Trophoblast cell (in vitro differentiated cells and primary cell): ENCODE measurements around the gene CELA2B.
A peak's percentile ranks its signal among the peaks of the same experiment; 100 is the strongest.

Experiments used
- DNase-seq, 2 donors: peaks; one replicate each; pipeline ENCODE4 v3.0.0-alpha.2; 2016
- H2AFZ ChIP-seq: 2 replicates; pipeline ENCODE4 v1.6.1; 2013; ENCODE audit warnings: low read length, moderate library complexity, mild to moderate bottlenecking; ENCODE audit not compliant: insufficient read depth, poor library complexity
- H2AK5ac ChIP-seq: 2 replicates; pipeline ENCODE4 v1.6.1; 2013; ENCODE audit warnings: mild to moderate bottlenecking, low read length
- H2BK120ac ChIP-seq: 2 replicates; pipeline ENCODE4 v1.6.1; 2013; ENCODE audit warnings: low read length, mild to moderate bottlenecking, moderate library complexity; ENCODE audit not compliant: insufficient read depth, poor library complexity
- H2BK12ac ChIP-seq: 2 replicates; pipeline ENCODE4 v1.6.1; 2013; ENCODE audit warnings: mild to moderate bottlenecking, low read length, moderate library complexity
- H2BK5ac ChIP-seq: 2 replicates; pipeline ENCODE4 v1.6.1; 2013; ENCODE audit warnings: low read length, low read depth, moderate library complexity, mild to moderate bottlenecking; ENCODE audit not compliant: poor library complexity
- H3K14ac ChIP-seq: 2 replicates; pipeline ENCODE4 v1.6.1; 2013; ENCODE audit warnings: mild to moderate bottlenecking, low read length
- H3K18ac ChIP-seq: 2 replicates; pipeline ENCODE4 v1.6.1; 2013; ENCODE audit warnings: mild to moderate bottlenecking, low read length
- H3K23ac ChIP-seq: 2 replicates; pipeline ENCODE4 v1.6.1; 2013; ENCODE audit warnings: low read length
- H3K27ac ChIP-seq: 2 replicates; pipeline ENCODE4 v1.5.1; 2013; ENCODE audit warnings: low read depth, mild to moderate bottlenecking, inconsistent platforms, low read length, moderate library complexity
- H3K27me3 ChIP-seq: 2 replicates; pipeline ENCODE4 v1.6.1; 2013; ENCODE audit warnings: inconsistent platforms, mild to moderate bottlenecking, low read length, moderate library complexity; ENCODE audit not compliant: insufficient read depth
- H3K36me3 ChIP-seq, 2 experiments: 1 replicate in 1 of 2; 2 replicates in 1 of 2; pipeline ENCODE4 v1.6.1; 2013; ENCODE audit warnings: low read length in 2 of 2, mild to moderate bottlenecking in 2 of 2, moderate library complexity in 1 of 2; ENCODE audit not compliant: insufficient read depth in 2 of 2, control insufficient read depth in 1 of 2
- H3K4ac ChIP-seq: 2 replicates; pipeline ENCODE4 v1.6.1; 2013; ENCODE audit warnings: low read depth, mild to moderate bottlenecking, low read length, moderate library complexity
- H3K4me1 ChIP-seq, 2 experiments: 1 replicate in 1 of 2; 2 replicates in 1 of 2; pipeline ENCODE4 v1.6.1; 2013; ENCODE audit warnings: low read length in 2 of 2, mild to moderate bottlenecking in 2 of 2, moderate library complexity in 1 of 2; ENCODE audit not compliant: insufficient read depth in 2 of 2, control insufficient read depth in 1 of 2
- H3K4me2 ChIP-seq: 2 replicates; pipeline ENCODE4 v1.6.1; 2013; ENCODE audit warnings: inconsistent platforms, mild to moderate bottlenecking, low read length, moderate library complexity
- H3K4me3 ChIP-seq: 2 replicates; pipeline ENCODE4 v1.5.1; 2013; ENCODE audit warnings: mild to moderate bottlenecking, low read depth, low read length, inconsistent platforms
- H3K79me1 ChIP-seq: one replicate; pipeline ENCODE4 v1.6.1; 2013; ENCODE audit warnings: low read length
- H3K79me2 ChIP-seq: 2 replicates; pipeline ENCODE4 v1.6.1; 2013; ENCODE audit warnings: low read length, mild to moderate bottlenecking; ENCODE audit not compliant: control insufficient read depth, insufficient read depth, poor library complexity
- H3K9ac ChIP-seq: 2 replicates; pipeline ENCODE4 v1.6.1; 2013; ENCODE audit warnings: mild to moderate bottlenecking, low read length
- H3K9me3 ChIP-seq: 2 replicates; pipeline ENCODE4 v1.6.1; 2013; ENCODE audit warnings: low read depth, mild to moderate bottlenecking, control low read depth, inconsistent platforms, low read length; ENCODE audit not compliant: insufficient read depth
- H4K12ac ChIP-seq: 2 replicates; pipeline ENCODE4 v1.6.1; 2013; ENCODE audit warnings: low read depth, mild to moderate bottlenecking, low read length, moderate library complexity
- H4K8ac ChIP-seq: 2 replicates; pipeline ENCODE4 v1.6.1; 2013; ENCODE audit warnings: low read depth, mild to moderate bottlenecking, low read length, moderate library complexity
- H4K91ac ChIP-seq: one replicate; pipeline ENCODE4 v1.6.1; 2013; ENCODE audit warnings: low read depth, mild to moderate bottlenecking, low read length, moderate library complexity
- WGBS: extraction: QIAGEN DNeasy Blood & Tissue Kit; methylation state at CpG from one replicate; pipeline ENCODE4 v1.1.7; 2013; ENCODE audit warnings: missing lambda C conversion rate; ENCODE audit not compliant: insufficient read length, insufficient coverage; ENCODE audit errors: extremely low coverage; 5-methylcytosine and 5-hydroxymethylcytosine counted together

Gene CELA2B

GRCh38 chr1:15436881-15437442, 38.9 kb upstream of the CELA2B start:
- no peak overlapping the region for H3K23ac ChIP-seq
- H3K79me2 ChIP-seq: no peaks in the 10 kb centered on the region
- H3K18ac ChIP-seq: no peak overlapping the region
- no peaks in the 10 kb centered on the region for H3K27me3 ChIP-seq
- no peak overlapping the region for H3K27ac ChIP-seq
- no peaks in the 10 kb centered on the region for H3K4me1 ChIP-seq
- H3K4ac ChIP-seq: no peak overlapping the region
- no peak overlapping the region for H4K12ac ChIP-seq
- no peak overlapping the region for H2BK12ac ChIP-seq
- H3K36me3 ChIP-seq: no peaks in the 10 kb centered on the region
- no CpG with 5 or more reads among the region's 6 CpGs for WGBS
- no peak overlapping the region for H3K9ac ChIP-seq
- no peak overlapping the region for H2AK5ac ChIP-seq
- H3K14ac ChIP-seq: no peak overlapping the region
- H2BK120ac ChIP-seq: no peak overlapping the region
- H3K79me1 ChIP-seq: no peaks in the 10 kb centered on the region
- no peak for DNase-seq
- no peak overlapping the region for H4K91ac ChIP-seq
- no peak overlapping the region for H4K8ac ChIP-seq
- H2BK5ac ChIP-seq: no peak overlapping the region
- H3K9me3 ChIP-seq: peaks cover 3% of the 10 kb centered on the region
- H2AFZ ChIP-seq: no peak overlapping the region
- H3K4me3 ChIP-seq: no peak overlapping the region
- no peak overlapping the region for H3K4me2 ChIP-seq

- peaks cover 3% of the 10 kb centered on the region for H3K9me3 ChIP-seq
- no peak overlapping the region for H2AK5ac ChIP-seq
- H3K4me3 ChIP-seq: no peak overlapping the region
- no peak overlapping the region for H3K27ac ChIP-seq
- no peak overlapping the region for H3K18ac ChIP-seq
- no peak overlapping the region for H3K4me2 ChIP-seq
- H3K79me2 ChIP-seq: no peaks in the 10 kb centered on the region
- H4K12ac ChIP-seq: no peak overlapping the region
- no peak overlapping the region for H3K4ac ChIP-seq
- H2BK12ac ChIP-seq: no peak overlapping the region
- no peak overlapping the region for H2BK120ac ChIP-seq
- no peak overlapping the region for H3K23ac ChIP-seq
- no peak overlapping the region for H3K14ac ChIP-seq
- no CpG with 5 or more reads among the region's 14 CpGs for WGBS
- H2AFZ ChIP-seq: no peak overlapping the region
- no peaks in the 10 kb centered on the region for H3K27me3 ChIP-seq
- no peak overlapping the region for H2BK5ac ChIP-seq
- H3K79me1 ChIP-seq: no peaks in the 10 kb centered on the region
- H3K4me1 ChIP-seq: no peaks in the 10 kb centered on the region
- no peaks in the 10 kb centered on the region for H3K36me3 ChIP-seq
- H3K9ac ChIP-seq: no peak overlapping the region
- DNase-seq: no peak
- H4K8ac ChIP-seq: no peak overlapping the region
- H4K91ac ChIP-seq: no peak overlapping the region
These were observed 36.6 kb upstream of the CELA2B start for GRCh38 chr1:15439325-15439724.

- no peak overlapping the region for H3K27ac ChIP-seq
- H4K12ac ChIP-seq: no peak overlapping the region
- no peaks in the 10 kb centered on the region for H3K36me3 ChIP-seq
- no peak overlapping the region for H3K4me2 ChIP-seq
- H2AFZ ChIP-seq: no peak overlapping the region
- no peak overlapping the region for H4K8ac ChIP-seq
- H3K79me1 ChIP-seq: no peaks in the 10 kb centered on the region
- no peak overlapping the region for H3K23ac ChIP-seq
- no peaks in the 10 kb centered on the region for H3K79me2 ChIP-seq
- H3K4ac ChIP-seq: no peak overlapping the region
- H4K91ac ChIP-seq: no peak overlapping the region
- no peak overlapping the region for H2BK5ac ChIP-seq
- no peak overlapping the region for H3K18ac ChIP-seq
- no peak overlapping the region for H2BK12ac ChIP-seq
- DNase-seq: no peak
- no peak overlapping the region for H3K9ac ChIP-seq
- no peak overlapping the region for H3K14ac ChIP-seq
- peak overlapping the region; percentile 1 for H3K4me3 ChIP-seq
- no peaks in the 10 kb centered on the region for H3K27me3 ChIP-seq
- H3K4me1 ChIP-seq: no peaks in the 10 kb centered on the region
- H2BK120ac ChIP-seq: no peak overlapping the region
- peaks cover under 1% of the 10 kb centered on the region for H3K9me3 ChIP-seq
- WGBS: no CpG with 5 or more reads among the region's 13 CpGs
- no peak overlapping the region for H2AK5ac ChIP-seq
These were observed 35.5 kb upstream of the CELA2B start for GRCh38 chr1:15440357-15440756.

- Histone ChIP-seq H3K79me2 (no peaks in the 10 kb centered on the region), H4K12ac (no peak overlapping the region), H3K9ac (no peak overlapping the region), H3K23ac (no peak overlapping the region), H4K8ac (no peak overlapping the region), H2BK12ac (no peak overlapping the region), H3K27me3 (no peaks in the 10 kb centered on the region), H2BK5ac (no peak overlapping the region), H3K36me3 (no peaks in the 10 kb centered on the region), H2BK120ac (no peak overlapping the region), H3K18ac (no peak overlapping the region), H2AFZ (no peak overlapping the region), H3K27ac (no peak overlapping the region), H4K91ac (no peak overlapping the region), H3K4ac (no peak overlapping the region), H3K4me3 (no peak overlapping the region), H2AK5ac (no peak overlapping the region), H3K14ac (no peak overlapping the region), H3K9me3 (no peaks in the 10 kb centered on the region), H3K4me2 (no peak overlapping the region), H3K4me1 (no peaks in the 10 kb centered on the region), H3K79me1 (no peaks in the 10 kb centered on the region)
- WGBS: no CpG with 5 or more reads among the region's 6 CpGs
- no peak for DNase-seq
These were observed 34.7 kb upstream of the CELA2B start for GRCh38 chr1:15441247-15441646.
